K562 (cell line): ENCODE measurements around the gene LOXL3. TPM values are rescaled to one million over a fixed set of nuclear protein-coding genes. Genes with fewer than 3 reads are reported as not detected.

Experiments used
- FOXK2 ChIP-seq, 2 experiments: fragments of 450-650 bp; IDR thresholded peaks in 1 of 2; conservative IDR thresholded peaks in 1 of 2; 2 replicates each; pipeline ENCODE4 v1.6.1; 2016; ENCODE audit warnings: low read depth in 2 of 2, mild to moderate bottlenecking in 1 of 2
- KDM2B ChIP-seq: fragments of 250-450 bp; sonication (Bioruptor Pico); IDR thresholded peaks from 2 replicates; pipeline ENCODE4 v1.8.0; 2021; ENCODE audit warnings: mild to moderate bottlenecking, moderate library complexity
- NR2C1 ChIP-seq, 2 experiments: fragments of 450-650 bp; IDR thresholded peaks; 2 replicates each; pipeline ENCODE4 v1.6.1; 2017; ENCODE audit warnings: mild to moderate bottlenecking in 2 of 2, antibody characterized with exemption in 1 of 2, inconsistent platforms in 1 of 2, missing compliant biosample characterization in 1 of 2, missing genetic modification characterization in 1 of 2
- RBM34 ChIP-seq: fragments of 200-400 bp; formaldehyde crosslinking; IDR thresholded peaks from 2 replicates; pipeline ENCODE4 v1.6.1; 2018; ENCODE audit warnings: low read length, borderline replicate concordance; ENCODE audit not compliant: insufficient read depth
- SIN3B ChIP-seq: fragments of 450-650 bp; IDR thresholded peaks from 2 replicates; pipeline ENCODE4 v1.6.1; 2017; ENCODE audit warnings: low read depth, mild to moderate bottlenecking, moderate library complexity
- SIX5 ChIP-seq, 2 experiments: IDR thresholded peaks; 2 replicates each; pipeline ENCODE4 v1.6.1; 2011; ENCODE audit warnings: low read length in 2 of 2, borderline replicate concordance in 1 of 2, low read depth in 1 of 2, mild to moderate bottlenecking in 1 of 2, moderate library complexity in 1 of 2; ENCODE audit not compliant: insufficient read depth in 1 of 2
- TFAP4 ChIP-seq: sonication (generic); formaldehyde crosslinking; IDR thresholded peaks from 2 replicates; pipeline ENCODE4 v1.8.0; 2022; ENCODE audit warnings: missing genetic modification reagents, mild to moderate bottlenecking, moderate library complexity, borderline replicate concordance
- ZNF436 ChIP-seq: fragments of 250-450, 450-650 bp; sonication (Bioruptor Pico); formaldehyde crosslinking; IDR thresholded peaks from 2 replicates; pipeline ENCODE4 v1.7.0; 2020; ENCODE audit warnings: mild to moderate bottlenecking
- ZNF639 ChIP-seq, 2 experiments: fragments of 200-800 bp in 1 of 2; sonication (Bioruptor generic) in 1 of 2; sonication (generic) in 1 of 2; formaldehyde crosslinking in 1 of 2; IDR thresholded peaks in 1 of 2; conservative IDR thresholded peaks in 1 of 2; 2 replicates each; pipeline versions ENCODE4 v1.5.0 to v1.6.1; 2016 to 2020; ENCODE audit warnings: missing compliant biosample characterization in 1 of 2, missing genetic modification characterization in 1 of 2, missing genetic modification reagents in 1 of 2
- polyA plus RNA-seq, 8 experiments: library from polyadenylated mRNA; depleted of rRNA in 4 of 8; stranded (reverse) in 5 of 8; unstranded in 3 of 8; fragments of >200 nt; fragmentation: Nextera tagmentation in 2 of 8; fragmentation: Illumina TruSeq in 1 of 8; extraction: Ambion mirVana in 2 of 8; extraction: Trizol in 1 of 8; gene quantifications; 2 replicates each; pipeline versions ENCODE4 v1.2.1 to v1.2.3, GENCODE V29; 2011 to 2014; ENCODE audit warnings: inconsistent platforms in 1 of 8, missing spikeins in 1 of 8
- total RNA-seq, 7 experiments: library from RNA; depleted of rRNA in 6 of 7; stranded (reverse); fragments of >200 nt in 6 of 7; fragmentation: Illumina TruSeq in 2 of 7; extraction: Trizol in 2 of 7; gene quantifications; 2 replicates each; pipeline versions ENCODE4 v1.2.1 to v1.2.3, GENCODE V29; 2011 to 2021; ENCODE audit warnings: low replicate concordance in 1 of 7
- TF ChIP-seq, protein P1 (sequence below): fragments of 450-650 bp; IDR thresholded peaks from 2 replicates; pipeline ENCODE4 v1.6.1; 2016; ENCODE audit warnings: mild to moderate bottlenecking, moderate library complexity

LOXL3 gene
- total and polyA plus RNA-seq, 9 of the 15 experiments (the other 6 are each of a cell fraction or from before 2014, with no cell fraction given): 0.22 to 0.99 (median 0.31) TPM

DNA sequence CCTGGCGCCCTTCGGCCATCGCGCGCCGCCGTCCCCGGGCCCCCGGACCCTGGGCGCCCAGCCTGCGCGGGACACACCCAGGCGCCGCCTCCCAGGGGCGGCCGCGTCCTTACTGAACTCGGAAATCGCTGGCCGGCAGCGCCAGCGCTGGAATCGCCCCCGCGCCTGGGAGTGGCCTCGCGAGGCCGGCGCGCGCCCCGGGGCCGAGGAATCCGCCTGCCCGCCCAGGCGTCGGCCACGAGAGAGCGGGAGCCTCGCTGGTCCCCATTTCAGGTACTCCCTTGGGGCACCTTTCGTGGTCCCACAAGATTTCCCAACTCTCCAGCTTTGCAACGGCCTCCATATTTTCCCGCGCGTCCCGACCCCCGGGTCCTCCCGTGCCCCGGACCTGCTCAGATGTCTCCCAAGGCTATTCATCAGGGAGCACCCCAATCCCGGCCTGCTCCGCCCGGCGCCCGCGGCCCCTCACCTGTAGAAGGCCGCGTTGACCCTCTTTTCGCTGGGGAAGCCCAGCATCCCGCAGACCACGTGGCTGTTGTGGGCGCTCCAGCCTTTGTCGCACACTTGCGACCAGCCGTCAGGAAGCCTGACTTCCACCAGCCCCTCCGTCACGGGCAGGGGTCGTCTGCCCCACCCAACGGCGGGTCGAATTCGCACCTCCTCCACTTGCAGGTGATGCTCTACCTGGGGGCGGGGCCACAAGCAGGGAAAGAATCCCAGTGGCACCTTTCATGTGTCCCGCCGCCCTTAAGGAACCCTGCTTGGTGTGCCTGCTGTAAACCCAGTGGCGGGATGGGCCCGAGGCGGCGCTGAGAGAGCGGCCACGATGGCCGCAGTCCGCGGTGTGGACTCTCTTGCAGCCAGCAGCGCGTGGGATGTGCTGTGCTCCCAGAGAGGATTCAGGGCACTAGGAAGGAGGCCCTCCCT lies 4.6 kb downstream of the LOXL3 start (continued):
- TF ChIP-seq, protein P1, sequence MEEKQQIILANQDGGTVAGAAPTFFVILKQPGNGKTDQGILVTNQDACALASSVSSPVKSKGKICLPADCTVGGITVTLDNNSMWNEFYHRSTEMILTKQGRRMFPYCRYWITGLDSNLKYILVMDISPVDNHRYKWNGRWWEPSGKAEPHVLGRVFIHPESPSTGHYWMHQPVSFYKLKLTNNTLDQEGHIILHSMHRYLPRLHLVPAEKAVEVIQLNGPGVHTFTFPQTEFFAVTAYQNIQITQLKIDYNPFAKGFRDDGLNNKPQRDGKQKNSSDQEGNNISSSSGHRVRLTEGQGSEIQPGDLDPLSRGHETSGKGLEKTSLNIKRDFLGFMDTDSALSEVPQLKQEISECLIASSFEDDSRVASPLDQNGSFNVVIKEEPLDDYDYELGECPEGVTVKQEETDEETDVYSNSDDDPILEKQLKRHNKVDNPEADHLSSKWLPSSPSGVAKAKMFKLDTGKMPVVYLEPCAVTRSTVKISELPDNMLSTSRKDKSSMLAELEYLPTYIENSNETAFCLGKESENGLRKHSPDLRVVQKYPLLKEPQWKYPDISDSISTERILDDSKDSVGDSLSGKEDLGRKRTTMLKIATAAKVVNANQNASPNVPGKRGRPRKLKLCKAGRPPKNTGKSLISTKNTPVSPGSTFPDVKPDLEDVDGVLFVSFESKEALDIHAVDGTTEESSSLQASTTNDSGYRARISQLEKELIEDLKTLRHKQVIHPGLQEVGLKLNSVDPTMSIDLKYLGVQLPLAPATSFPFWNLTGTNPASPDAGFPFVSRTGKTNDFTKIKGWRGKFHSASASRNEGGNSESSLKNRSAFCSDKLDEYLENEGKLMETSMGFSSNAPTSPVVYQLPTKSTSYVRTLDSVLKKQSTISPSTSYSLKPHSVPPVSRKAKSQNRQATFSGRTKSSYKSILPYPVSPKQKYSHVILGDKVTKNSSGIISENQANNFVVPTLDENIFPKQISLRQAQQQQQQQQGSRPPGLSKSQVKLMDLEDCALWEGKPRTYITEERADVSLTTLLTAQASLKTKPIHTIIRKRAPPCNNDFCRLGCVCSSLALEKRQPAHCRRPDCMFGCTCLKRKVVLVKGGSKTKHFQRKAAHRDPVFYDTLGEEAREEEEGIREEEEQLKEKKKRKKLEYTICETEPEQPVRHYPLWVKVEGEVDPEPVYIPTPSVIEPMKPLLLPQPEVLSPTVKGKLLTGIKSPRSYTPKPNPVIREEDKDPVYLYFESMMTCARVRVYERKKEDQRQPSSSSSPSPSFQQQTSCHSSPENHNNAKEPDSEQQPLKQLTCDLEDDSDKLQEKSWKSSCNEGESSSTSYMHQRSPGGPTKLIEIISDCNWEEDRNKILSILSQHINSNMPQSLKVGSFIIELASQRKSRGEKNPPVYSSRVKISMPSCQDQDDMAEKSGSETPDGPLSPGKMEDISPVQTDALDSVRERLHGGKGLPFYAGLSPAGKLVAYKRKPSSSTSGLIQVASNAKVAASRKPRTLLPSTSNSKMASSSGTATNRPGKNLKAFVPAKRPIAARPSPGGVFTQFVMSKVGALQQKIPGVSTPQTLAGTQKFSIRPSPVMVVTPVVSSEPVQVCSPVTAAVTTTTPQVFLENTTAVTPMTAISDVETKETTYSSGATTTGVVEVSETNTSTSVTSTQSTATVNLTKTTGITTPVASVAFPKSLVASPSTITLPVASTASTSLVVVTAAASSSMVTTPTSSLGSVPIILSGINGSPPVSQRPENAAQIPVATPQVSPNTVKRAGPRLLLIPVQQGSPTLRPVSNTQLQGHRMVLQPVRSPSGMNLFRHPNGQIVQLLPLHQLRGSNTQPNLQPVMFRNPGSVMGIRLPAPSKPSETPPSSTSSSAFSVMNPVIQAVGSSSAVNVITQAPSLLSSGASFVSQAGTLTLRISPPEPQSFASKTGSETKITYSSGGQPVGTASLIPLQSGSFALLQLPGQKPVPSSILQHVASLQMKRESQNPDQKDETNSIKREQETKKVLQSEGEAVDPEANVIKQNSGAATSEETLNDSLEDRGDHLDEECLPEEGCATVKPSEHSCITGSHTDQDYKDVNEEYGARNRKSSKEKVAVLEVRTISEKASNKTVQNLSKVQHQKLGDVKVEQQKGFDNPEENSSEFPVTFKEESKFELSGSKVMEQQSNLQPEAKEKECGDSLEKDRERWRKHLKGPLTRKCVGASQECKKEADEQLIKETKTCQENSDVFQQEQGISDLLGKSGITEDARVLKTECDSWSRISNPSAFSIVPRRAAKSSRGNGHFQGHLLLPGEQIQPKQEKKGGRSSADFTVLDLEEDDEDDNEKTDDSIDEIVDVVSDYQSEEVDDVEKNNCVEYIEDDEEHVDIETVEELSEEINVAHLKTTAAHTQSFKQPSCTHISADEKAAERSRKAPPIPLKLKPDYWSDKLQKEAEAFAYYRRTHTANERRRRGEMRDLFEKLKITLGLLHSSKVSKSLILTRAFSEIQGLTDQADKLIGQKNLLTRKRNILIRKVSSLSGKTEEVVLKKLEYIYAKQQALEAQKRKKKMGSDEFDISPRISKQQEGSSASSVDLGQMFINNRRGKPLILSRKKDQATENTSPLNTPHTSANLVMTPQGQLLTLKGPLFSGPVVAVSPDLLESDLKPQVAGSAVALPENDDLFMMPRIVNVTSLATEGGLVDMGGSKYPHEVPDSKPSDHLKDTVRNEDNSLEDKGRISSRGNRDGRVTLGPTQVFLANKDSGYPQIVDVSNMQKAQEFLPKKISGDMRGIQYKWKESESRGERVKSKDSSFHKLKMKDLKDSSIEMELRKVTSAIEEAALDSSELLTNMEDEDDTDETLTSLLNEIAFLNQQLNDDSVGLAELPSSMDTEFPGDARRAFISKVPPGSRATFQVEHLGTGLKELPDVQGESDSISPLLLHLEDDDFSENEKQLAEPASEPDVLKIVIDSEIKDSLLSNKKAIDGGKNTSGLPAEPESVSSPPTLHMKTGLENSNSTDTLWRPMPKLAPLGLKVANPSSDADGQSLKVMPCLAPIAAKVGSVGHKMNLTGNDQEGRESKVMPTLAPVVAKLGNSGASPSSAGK: peak; percentile 92
- TF ChIP-seq SIN3B (no peak), RBM34 (no peak), KDM2B (CRISPR knock-in tag) (no peak; the same call in 1 of the 2 replicates), FOXK2 (conservative IDR thresholded peaks at IDR 0.05 in 1 of 2, IDR thresholded peaks at IDR 0.05 in 1 of 2; ENCODE audit: low read depth in 2 of 2) (no peak), SIX5 (IDR thresholded peaks at IDR 0.05; ENCODE audit: borderline replicate concordance in 1 of 2, insufficient read depth in 1 of 2, low read depth in 1 of 2, low read length in 2 of 2) (no peak), ZNF639 (CRISPR knock-in tag; conservative IDR thresholded peaks at IDR 0.05 in 1 of 2, IDR thresholded peaks at IDR 0.05 in 1 of 2) (no peak), TFAP4 (CRISPR knock-in tag) (peak; percentile 41; the same call in 1 of the 2 replicates), ZNF436 (no peak), NR2C1 (IDR thresholded peaks at IDR 0.05) (no peak), NR2C1 (tag; IDR thresholded peaks at IDR 0.05) (no peak)
